ENCODE data around the gene NOXO1. TPM values are rescaled to one million over a fixed set of nuclear protein-coding genes. Genes with fewer than 3 reads are reported as not detected.

The NOXO1 gene
- total RNA-seq, 3 donors from 2014 or later = 0.88 to 0.98 TPM; not detected in 1

GRCh38 chr16:1982991-1983543, 1.8 kb upstream of the NOXO1 start:
- peaks cover 0 to 14% of the 10 kb centered on the region in 2 donors for H3K27me3 ChIP-seq
- H3K27ac ChIP-seq = peak overlapping the region; percentile 70 to 79
- TF ChIP-seq CTCF (IDR thresholded peaks at IDR 0.05) (no peak), POLR2A (IDR thresholded peaks at IDR 0.05) (no peak), POLR2AphosphoS5 (IDR thresholded peaks at IDR 0.05) (no peak)

DNA sequence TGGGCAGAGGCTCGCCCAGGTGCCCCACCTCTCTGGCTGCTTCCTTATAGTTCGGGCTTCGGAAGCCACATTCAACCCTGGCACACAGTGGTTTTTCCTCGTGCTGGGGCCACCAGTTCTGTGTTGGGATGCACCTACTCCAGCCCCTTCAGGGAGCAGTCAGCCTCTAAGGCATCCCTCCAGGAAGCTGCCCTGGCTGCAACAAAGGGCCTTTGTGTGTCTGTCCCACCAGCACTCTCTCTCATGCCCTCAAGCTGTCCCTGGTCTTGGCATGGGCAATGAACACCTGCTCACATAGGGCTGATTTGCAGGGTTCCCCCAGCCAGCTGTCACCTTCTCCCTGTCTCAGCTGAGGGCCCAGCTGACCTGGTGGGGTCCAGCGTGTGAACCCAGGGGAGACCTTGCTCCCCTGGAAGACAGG, 754 bp upstream of the NOXO1 start:
- intact Hi-C loops (cut with DNase I; ENCODE audit: low total_unique reads) = no loop called here
- TF ChIP-seq POLR2A (IDR thresholded peaks at IDR 0.05) (no peak), POLR2AphosphoS5 (IDR thresholded peaks at IDR 0.05) (no peak), CTCF (IDR thresholded peaks at IDR 0.05) (no peak)
- H3K9me3 ChIP-seq = no peaks in the 10 kb centered on the region
- peaks cover 0 to 14% of the 10 kb centered on the region in 2 donors for H3K27me3 ChIP-seq
- peak in 1 of 2 donors; percentile 78 for DNase-seq (ENCODE audit: low spot score in 2 of 2)
- peak overlapping the region in 1 of 2 donors; percentile 42 for H3K27ac ChIP-seq
- no peak overlapping the region for H3K4me3 ChIP-seq
- peaks cover 8 to 14% of the 10 kb centered on the region in 2 donors for H3K4me1 ChIP-seq
- H3K36me3 ChIP-seq = peaks cover 6% of the 10 kb centered on the region

More at GRCh38 chr16:1982991-1983543, 1.8 kb upstream of the NOXO1 start:
- intact Hi-C loops (cut with DNase I; ENCODE audit: low total_unique reads) = no loop called here
- no peak for DNase-seq (ENCODE audit: low spot score in 2 of 2)
- peaks cover 8 to 14% of the 10 kb centered on the region in 2 donors for H3K4me1 ChIP-seq
- H3K4me3 ChIP-seq = peak overlapping the region; percentile 72 to 99 (median 85)
- no peaks in the 10 kb centered on the region for H3K9me3 ChIP-seq
- peaks cover 4% of the 10 kb centered on the region for H3K36me3 ChIP-seq

- peaks cover 0 to 14% of the 10 kb centered on the region in 2 donors for H3K27me3 ChIP-seq
- TF ChIP-seq POLR2AphosphoS5 (IDR thresholded peaks at IDR 0.05) (no peak), POLR2A (IDR thresholded peaks at IDR 0.05) (no peak), CTCF (IDR thresholded peaks at IDR 0.05) (no peak)
- H3K9me3 ChIP-seq = no peaks in the 10 kb centered on the region
- H3K36me3 ChIP-seq = peaks cover 6% of the 10 kb centered on the region
- H3K4me1 ChIP-seq = peaks cover 8 to 14% of the 10 kb centered on the region in 2 donors
- no peak overlapping the region for H3K27ac ChIP-seq
- no peak for DNase-seq (ENCODE audit: low spot score in 2 of 2)
- intact Hi-C loops (cut with DNase I; ENCODE audit: low total_unique reads) = no loop called here
- H3K4me3 ChIP-seq = no peak overlapping the region
Observed at GRCh38 chr16:1980770-1981087, 540 bp downstream of the NOXO1 start.

- H3K27ac ChIP-seq = no peak overlapping the region
- no peaks in the 10 kb centered on the region for H3K9me3 ChIP-seq
- peak overlapping the region in 2 of 3 donors; percentile 36 to 60 for H3K4me3 ChIP-seq
- H3K27me3 ChIP-seq = peaks cover 0 to 14% of the 10 kb centered on the region in 2 donors
- intact Hi-C loops (cut with DNase I; ENCODE audit: low total_unique reads) = no loop called here
- peaks cover 5 to 12% of the 10 kb centered on the region in 2 donors for H3K4me1 ChIP-seq
- DNase-seq (ENCODE audit: low spot score in 2 of 2) = no peak
- no peak for TF ChIP-seq POLR2AphosphoS5 (IDR thresholded peaks at IDR 0.05)
- no peak for TF ChIP-seq CTCF (IDR thresholded peaks at IDR 0.05)
- H3K36me3 ChIP-seq = peaks cover 6% of the 10 kb centered on the region
Observed at GRCh38 chr16:1980030-1980769, 1.1 kb downstream of the NOXO1 start.

Data from breast epithelium (tissue), 4 donors.